SK-N-SH (cell line): ENCODE data around the gene PRSS36. TPM values are rescaled to one million over a fixed set of nuclear protein-coding genes. Genes with fewer than 3 reads are reported as not detected.

Source experiments
- CTCF ChIA-PET: fragments of 300-600, 350-600 bp; formaldehyde crosslinking; extraction: SDS; loops from one replicate; lab custom pipeline; 2021; lab: Yijun Ruan, JAX
- POLR2A ChIA-PET: fragments of 350-600 bp; sonication (Branson Sonifier 250); formaldehyde crosslinking; extraction: SDS; loops from one replicate; lab custom pipeline; 2020; ENCODE audit warnings: antibody characterized with exemption, inconsistent platforms; lab: Yijun Ruan, JAX
- DNase-seq: peaks from one replicate; pipeline ENCODE4 v3.0.0; 2012
- H2AFZ ChIP-seq: fragments of 200-600 bp; sonication (generic); 2 replicates; pipeline ENCODE4 v1.8.1; 2016; ENCODE audit warnings: antibody characterized with exemption, mild to moderate bottlenecking, low read depth
- H3F3A ChIP-seq: fragments of 200-600 bp; sonication (generic); replicated peaks from 2 replicates; pipeline ENCODE3; 2016; ENCODE audit warnings: antibody characterized with exemption, mild to moderate bottlenecking; ENCODE audit not compliant: insufficient read depth
- H3K27ac ChIP-seq, 2 experiments: fragments of 200-500 bp in 1 of 2; fragments of 200-600 bp in 1 of 2; sonication (Bioruptor generic) in 1 of 2; sonication (generic), shearing (Covaris generic) in 1 of 2; 2 replicates each; pipeline versions ENCODE4 v1.5.1 to v1.6.1; 2014 to 2016; ENCODE audit warnings: low read depth in 2 of 2, inconsistent platforms in 1 of 2, low read length in 1 of 2, mild to moderate bottlenecking in 1 of 2, mixed read lengths in 1 of 2
- H3K27me3 ChIP-seq: fragments of 200-600 bp; sonication (generic), shearing (Covaris generic); 2 replicates; pipeline ENCODE4 v1.6.1; 2016; ENCODE audit warnings: mixed run types; ENCODE audit not compliant: insufficient read depth
- H3K36me3 ChIP-seq, 2 experiments: fragments of 200-500 bp in 1 of 2; fragments of 200-600 bp in 1 of 2; sonication (Bioruptor generic) in 1 of 2; sonication (generic) in 1 of 2; replicated peaks in 1 of 2; 2 replicates each; pipeline versions ENCODE3 to v1.5.1; 2014 to 2016; ENCODE audit warnings: low read length in 1 of 2, mild to moderate bottlenecking in 1 of 2; ENCODE audit not compliant: insufficient read depth in 2 of 2, control insufficient read depth in 1 of 2
- H3K4me1 ChIP-seq, 2 experiments: fragments of 200-500 bp in 1 of 2; fragments of 200-600 bp in 1 of 2; sonication (Bioruptor generic) in 1 of 2; sonication (generic), shearing (Covaris generic) in 1 of 2; 2 replicates each; pipeline versions ENCODE4 v1.5.1 to v1.6.1; 2014 to 2016; ENCODE audit warnings: low read depth in 1 of 2, low read length in 1 of 2, mixed run types in 1 of 2; ENCODE audit not compliant: insufficient read depth in 2 of 2, control insufficient read depth in 1 of 2
- H3K4me2 ChIP-seq: fragments of 200-600 bp; sonication (generic), shearing (Covaris generic); 2 replicates; pipeline ENCODE4 v1.6.1; 2017; ENCODE audit warnings: mixed run types
- H3K4me3 ChIP-seq, 2 experiments: fragments of 200-500 bp in 1 of 2; fragments of 200-600 bp in 1 of 2; sonication (Bioruptor generic) in 1 of 2; sonication (generic), shearing (Covaris generic) in 1 of 2; 2 replicates each; pipeline versions ENCODE4 v1.5.1 to v1.8.1; 2014 to 2016; ENCODE audit warnings: low read depth in 2 of 2, inconsistent platforms in 1 of 2, low read length in 1 of 2, mild to moderate bottlenecking in 1 of 2, mixed read lengths in 1 of 2, moderate library complexity in 1 of 2
- H3K79me2 ChIP-seq: fragments of 200-600 bp; sonication (generic); 2 replicates; pipeline ENCODE4 v1.8.1; 2017; ENCODE audit warnings: mild to moderate bottlenecking; ENCODE audit not compliant: insufficient read depth
- H3K9ac ChIP-seq: fragments of 200-600 bp; sonication (generic); 2 replicates; pipeline ENCODE4 v1.6.1; 2017; ENCODE audit warnings: mixed run types
- H3K9me2 ChIP-seq: fragments of 200-600 bp; sonication (generic); 2 replicates; pipeline ENCODE4 v1.6.1; 2017; ENCODE audit warnings: mixed run types
- H3K9me3 ChIP-seq: fragments of 200-600 bp; sonication (generic); 2 replicates; pipeline ENCODE4 v1.6.1; 2017; ENCODE audit warnings: mixed run types, mild to moderate bottlenecking, moderate library complexity
- H4K20me1 ChIP-seq: fragments of 200-600 bp; sonication (generic); 2 replicates; pipeline ENCODE4 v1.6.1; 2017; ENCODE audit warnings: mild to moderate bottlenecking, mixed run types; ENCODE audit not compliant: insufficient read depth
- ELF1 ChIP-seq: IDR thresholded peaks from 2 replicates; pipeline ENCODE4 v1.4.0; 2012
- EZH2phosphoT487 ChIP-seq: fragments of 200-600 bp; sonication (generic); IDR thresholded peaks from 2 replicates; pipeline ENCODE4 v1.6.1; 2017; ENCODE audit warnings: low read depth, mixed run types, mild to moderate bottlenecking, antibody characterized with exemption, moderate library complexity, borderline replicate concordance
- FOSL2 ChIP-seq: IDR thresholded peaks from 2 replicates; pipeline ENCODE4 v1.4.0; 2012; ENCODE audit warnings: low read depth, mild to moderate bottlenecking, moderate library complexity, borderline replicate concordance
- GABPA ChIP-seq: IDR thresholded peaks from 2 replicates; pipeline ENCODE4 v1.4.0; 2012; ENCODE audit warnings: low read depth, mild to moderate bottlenecking
- GATA2 ChIP-seq: sonication (generic); formaldehyde crosslinking; IDR thresholded peaks from 2 replicates; pipeline ENCODE4 v1.5.0; 2020; ENCODE audit warnings: mild to moderate bottlenecking, missing genetic modification reagents
- JUND ChIP-seq: IDR thresholded peaks from 2 replicates; pipeline ENCODE4 v1.4.0; 2012
- MEF2A ChIP-seq: IDR thresholded peaks from 2 replicates; pipeline ENCODE4 v1.4.0; 2012; ENCODE audit warnings: low read depth, borderline replicate concordance
- NRF1 ChIP-seq: IDR thresholded peaks from 2 replicates; pipeline ENCODE4 v1.6.1; 2012; ENCODE audit warnings: low read depth, mild to moderate bottlenecking, low read length
- RAD21 ChIP-seq: IDR thresholded peaks from 2 replicates; pipeline ENCODE4 v1.6.1; 2012; ENCODE audit warnings: mild to moderate bottlenecking, low read length
- RCOR1 ChIP-seq: fragments of 150-350 bp; IDR thresholded peaks from 2 replicates; pipeline ENCODE4 v1.6.1; 2017; ENCODE audit warnings: antibody characterized with exemption, low read length
- RXRA ChIP-seq: IDR thresholded peaks from 2 replicates; pipeline ENCODE4 v1.4.0; 2012; ENCODE audit warnings: low read depth, mild to moderate bottlenecking, borderline replicate concordance
- SIN3A ChIP-seq: IDR thresholded peaks from 2 replicates; pipeline ENCODE4 v1.6.1; 2012; ENCODE audit warnings: low read depth, mild to moderate bottlenecking, low read length, moderate library complexity, borderline replicate concordance
- TCF12 ChIP-seq: IDR thresholded peaks from 2 replicates; pipeline ENCODE4 v1.4.0; 2012
- TEAD4 ChIP-seq: IDR thresholded peaks from 2 replicates; pipeline ENCODE4 v1.4.0; 2012; ENCODE audit warnings: mild to moderate bottlenecking, borderline replicate concordance; ENCODE audit not compliant: insufficient read depth
- WGBS: methylation state at CpG from one replicate; pipeline ENCODE4 v1.1.6; 2017; ENCODE audit warnings: low lambda C conversion rate; 5-methylcytosine and 5-hydroxymethylcytosine counted together
- polyA plus RNA-seq, 3 experiments: library from polyadenylated mRNA; depleted of rRNA; stranded (reverse); fragments of >200 nt; gene quantifications; 2 replicates each; pipeline ENCODE4 v1.2.3, GENCODE V29; 2012
- TF ChIP-seq, protein P1 (sequence below): IDR thresholded peaks from 2 replicates; pipeline ENCODE4 v1.4.0; 2012; ENCODE audit warnings: low read depth, borderline replicate concordance
- TF ChIP-seq, protein P2 (sequence below): fragments of 200-600 bp; sonication (generic); IDR thresholded peaks from 2 replicates; pipeline ENCODE4 v1.6.1; 2017; ENCODE audit warnings: antibody characterized with exemption, mild to moderate bottlenecking, moderate library complexity
- TF ChIP-seq, protein P3 (sequence below): IDR thresholded peaks from 2 replicates; pipeline ENCODE4; 2012
- TF ChIP-seq, protein P4 (sequence below): IDR thresholded peaks from 2 replicates; pipeline ENCODE4 v1.6.1; 2012; ENCODE audit warnings: mild to moderate bottlenecking, low read depth, low read length, moderate library complexity

Gene PRSS36
- polyA plus RNA-seq, 1 of the 3 experiments (the other 2 are of a cell fraction) = 0.49 TPM

DNA sequence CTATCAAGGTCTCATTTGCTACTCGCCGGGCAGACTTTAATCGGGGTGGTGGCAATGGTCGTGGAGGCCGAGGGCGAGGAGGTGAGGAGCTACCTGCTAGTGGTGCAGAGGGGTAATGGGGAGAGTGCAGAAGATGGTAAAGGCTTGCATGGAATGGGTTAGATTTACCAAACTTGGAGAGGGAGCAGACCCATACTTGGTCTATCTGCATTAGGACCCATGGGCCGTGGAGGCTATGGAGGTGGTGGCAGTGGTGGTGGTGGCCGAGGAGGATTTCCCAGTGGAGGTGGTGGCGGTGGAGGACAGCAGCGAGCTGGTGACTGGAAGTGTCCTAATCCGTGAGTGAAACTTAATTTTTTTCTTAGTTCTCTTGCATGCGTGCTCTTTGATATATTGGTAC, 40.2 kb upstream of the PRSS36 start (continued):
- TF ChIP-seq MEF2A (no peak), TEAD4 (no peak), JUND (no peak), RCOR1 (no peak), FOSL2 (no peak), SIN3A (no peak)

DNA sequence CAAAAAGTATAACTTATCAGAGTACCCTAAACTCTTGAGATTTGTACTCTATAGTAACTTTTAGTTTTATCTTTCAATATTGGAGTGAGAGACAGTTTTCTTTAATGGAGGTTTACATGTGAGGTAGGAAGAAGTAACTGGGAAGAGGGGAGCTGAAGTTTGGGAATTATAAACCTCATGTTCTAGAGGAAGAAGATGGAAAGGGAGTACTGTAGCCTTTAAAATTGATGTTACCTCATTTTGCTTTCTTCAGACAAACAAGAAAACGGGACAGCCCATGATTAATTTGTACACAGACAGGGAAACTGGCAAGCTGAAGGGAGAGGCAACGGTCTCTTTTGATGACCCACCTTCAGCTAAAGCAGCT, 39.5 kb upstream of the PRSS36 start:
- no peaks in the 10 kb centered on the region for H3K9me2 ChIP-seq
- H3K9ac ChIP-seq = no peak overlapping the region
- no peak for DNase-seq
- no peak overlapping the region for H3K27ac ChIP-seq
- 93% methylated on average over 2 of the region's 2 CpGs for WGBS
- H3K79me2 ChIP-seq = peaks cover 80% of the 10 kb centered on the region
- peaks cover 92 to 100% of the 10 kb centered on the region in 2 experiments for H3K36me3 ChIP-seq
- no peaks in the 10 kb centered on the region for H3K27me3 ChIP-seq
- H3K4me1 ChIP-seq = no peaks in the 10 kb centered on the region
- peaks cover 79% of the 10 kb centered on the region for H3F3A ChIP-seq
- no peak overlapping the region for H3K4me3 ChIP-seq
- no peak overlapping the region for H2AFZ ChIP-seq
- TF ChIP-seq JUND (no peak), TCF12 (no peak), GATA2 (CRISPR knock-in tag) (no peak), RCOR1 (no peak), SIN3A (no peak), TEAD4 (no peak), GABPA (no peak), EZH2phosphoT487 (no peak), RAD21 (no peak), ELF1 (no peak), NRF1 (no peak), RXRA (no peak)
- TF ChIP-seq, protein P1, sequence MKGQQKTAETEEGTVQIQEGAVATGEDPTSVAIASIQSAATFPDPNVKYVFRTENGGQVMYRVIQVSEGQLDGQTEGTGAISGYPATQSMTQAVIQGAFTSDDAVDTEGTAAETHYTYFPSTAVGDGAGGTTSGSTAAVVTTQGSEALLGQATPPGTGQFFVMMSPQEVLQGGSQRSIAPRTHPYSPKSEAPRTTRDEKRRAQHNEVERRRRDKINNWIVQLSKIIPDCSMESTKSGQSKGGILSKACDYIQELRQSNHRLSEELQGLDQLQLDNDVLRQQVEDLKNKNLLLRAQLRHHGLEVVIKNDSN = no peak
- TF ChIP-seq, protein P2, sequence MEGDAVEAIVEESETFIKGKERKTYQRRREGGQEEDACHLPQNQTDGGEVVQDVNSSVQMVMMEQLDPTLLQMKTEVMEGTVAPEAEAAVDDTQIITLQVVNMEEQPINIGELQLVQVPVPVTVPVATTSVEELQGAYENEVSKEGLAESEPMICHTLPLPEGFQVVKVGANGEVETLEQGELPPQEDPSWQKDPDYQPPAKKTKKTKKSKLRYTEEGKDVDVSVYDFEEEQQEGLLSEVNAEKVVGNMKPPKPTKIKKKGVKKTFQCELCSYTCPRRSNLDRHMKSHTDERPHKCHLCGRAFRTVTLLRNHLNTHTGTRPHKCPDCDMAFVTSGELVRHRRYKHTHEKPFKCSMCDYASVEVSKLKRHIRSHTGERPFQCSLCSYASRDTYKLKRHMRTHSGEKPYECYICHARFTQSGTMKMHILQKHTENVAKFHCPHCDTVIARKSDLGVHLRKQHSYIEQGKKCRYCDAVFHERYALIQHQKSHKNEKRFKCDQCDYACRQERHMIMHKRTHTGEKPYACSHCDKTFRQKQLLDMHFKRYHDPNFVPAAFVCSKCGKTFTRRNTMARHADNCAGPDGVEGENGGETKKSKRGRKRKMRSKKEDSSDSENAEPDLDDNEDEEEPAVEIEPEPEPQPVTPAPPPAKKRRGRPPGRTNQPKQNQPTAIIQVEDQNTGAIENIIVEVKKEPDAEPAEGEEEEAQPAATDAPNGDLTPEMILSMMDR = no peak
- TF ChIP-seq, protein P3, sequence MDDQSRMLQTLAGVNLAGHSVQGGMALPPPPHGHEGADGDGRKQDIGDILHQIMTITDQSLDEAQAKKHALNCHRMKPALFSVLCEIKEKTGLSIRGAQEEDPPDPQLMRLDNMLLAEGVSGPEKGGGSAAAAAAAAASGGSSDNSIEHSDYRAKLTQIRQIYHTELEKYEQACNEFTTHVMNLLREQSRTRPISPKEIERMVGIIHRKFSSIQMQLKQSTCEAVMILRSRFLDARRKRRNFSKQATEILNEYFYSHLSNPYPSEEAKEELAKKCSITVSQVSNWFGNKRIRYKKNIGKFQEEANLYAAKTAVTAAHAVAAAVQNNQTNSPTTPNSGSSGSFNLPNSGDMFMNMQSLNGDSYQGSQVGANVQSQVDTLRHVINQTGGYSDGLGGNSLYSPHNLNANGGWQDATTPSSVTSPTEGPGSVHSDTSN = no peak
- TF ChIP-seq, protein P4, sequence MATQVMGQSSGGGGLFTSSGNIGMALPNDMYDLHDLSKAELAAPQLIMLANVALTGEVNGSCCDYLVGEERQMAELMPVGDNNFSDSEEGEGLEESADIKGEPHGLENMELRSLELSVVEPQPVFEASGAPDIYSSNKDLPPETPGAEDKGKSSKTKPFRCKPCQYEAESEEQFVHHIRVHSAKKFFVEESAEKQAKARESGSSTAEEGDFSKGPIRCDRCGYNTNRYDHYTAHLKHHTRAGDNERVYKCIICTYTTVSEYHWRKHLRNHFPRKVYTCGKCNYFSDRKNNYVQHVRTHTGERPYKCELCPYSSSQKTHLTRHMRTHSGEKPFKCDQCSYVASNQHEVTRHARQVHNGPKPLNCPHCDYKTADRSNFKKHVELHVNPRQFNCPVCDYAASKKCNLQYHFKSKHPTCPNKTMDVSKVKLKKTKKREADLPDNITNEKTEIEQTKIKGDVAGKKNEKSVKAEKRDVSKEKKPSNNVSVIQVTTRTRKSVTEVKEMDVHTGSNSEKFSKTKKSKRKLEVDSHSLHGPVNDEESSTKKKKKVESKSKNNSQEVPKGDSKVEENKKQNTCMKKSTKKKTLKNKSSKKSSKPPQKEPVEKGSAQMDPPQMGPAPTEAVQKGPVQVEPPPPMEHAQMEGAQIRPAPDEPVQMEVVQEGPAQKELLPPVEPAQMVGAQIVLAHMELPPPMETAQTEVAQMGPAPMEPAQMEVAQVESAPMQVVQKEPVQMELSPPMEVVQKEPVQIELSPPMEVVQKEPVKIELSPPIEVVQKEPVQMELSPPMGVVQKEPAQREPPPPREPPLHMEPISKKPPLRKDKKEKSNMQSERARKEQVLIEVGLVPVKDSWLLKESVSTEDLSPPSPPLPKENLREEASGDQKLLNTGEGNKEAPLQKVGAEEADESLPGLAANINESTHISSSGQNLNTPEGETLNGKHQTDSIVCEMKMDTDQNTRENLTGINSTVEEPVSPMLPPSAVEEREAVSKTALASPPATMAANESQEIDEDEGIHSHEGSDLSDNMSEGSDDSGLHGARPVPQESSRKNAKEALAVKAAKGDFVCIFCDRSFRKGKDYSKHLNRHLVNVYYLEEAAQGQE = no peak
- peaks cover 100% of the 10 kb centered on the region for H4K20me1 ChIP-seq
- no peak overlapping the region for H3K4me2 ChIP-seq
- CTCF ChIA-PET = interaction anchor here (1.5 kb wide), 1 partner anchor 193 kb away, joined by 3 read pairs; no protein-coding TSS in a partner anchor
- no peaks in the 10 kb centered on the region for H3K9me3 ChIP-seq
- POLR2A ChIA-PET = interaction anchor here (1.5 to 1.8 kb wide), 2 partner anchors 9 to 12 kb away, joined by 4 to 9 read pairs; partner anchors contain the start of gene FUS
